Stimulated activated CD4-positive, alpha-beta T cell treated with anti-CD3 and anti-CD28 coated beads, Interleukin-4, amount 100 ng/mL, for 4 hours (primary cell): ENCODE measurements around the gene CKAP4.

Experiments used
- DNase-seq, 2 experiments: peaks; one replicate each; pipeline ENCODE4 v3.0.0-alpha.2; 2020

CKAP4 gene

GRCh38 chr12:106195621-106196027 lies 52.2 kb downstream of the CKAP4 start:
- DNase-seq = no peak

GRCh38 chr12:106194351-106194750 lies 53.5 kb downstream of the CKAP4 start:
- no peak for DNase-seq

- DNase-seq = no peak
Measured at GRCh38 chr12:106193394-106194215, 54.2 kb downstream of the CKAP4 start.

GRCh38 chr12:106192659-106193393 lies 55.0 kb downstream of the CKAP4 start:
- DNase-seq = no peak

GRCh38 chr12:106190581-106190980 lies 57.2 kb downstream of the CKAP4 start:
- DNase-seq = no peak

- DNase-seq = no peak
Measured at GRCh38 chr12:106189341-106189740, 58.5 kb downstream of the CKAP4 start.

- DNase-seq = no peak
Measured at GRCh38 chr12:106188256-106188655, 59.6 kb downstream of the CKAP4 start.
